EL (cell line): ENCODE measurements around the gene TMEM95.
A peak's percentile ranks its signal among the peaks of the same experiment; 100 is the strongest.

ENCODE experiments used
- DNase-seq: peaks from one replicate; pipeline ENCODE4 v3.0.0-alpha.2; 2016

Gene TMEM95, protein sequence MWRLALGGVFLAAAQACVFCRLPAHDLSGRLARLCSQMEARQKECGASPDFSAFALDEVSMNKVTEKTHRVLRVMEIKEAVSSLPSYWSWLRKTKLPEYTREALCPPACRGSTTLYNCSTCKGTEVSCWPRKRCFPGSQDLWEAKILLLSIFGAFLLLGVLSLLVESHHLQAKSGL

DNA sequence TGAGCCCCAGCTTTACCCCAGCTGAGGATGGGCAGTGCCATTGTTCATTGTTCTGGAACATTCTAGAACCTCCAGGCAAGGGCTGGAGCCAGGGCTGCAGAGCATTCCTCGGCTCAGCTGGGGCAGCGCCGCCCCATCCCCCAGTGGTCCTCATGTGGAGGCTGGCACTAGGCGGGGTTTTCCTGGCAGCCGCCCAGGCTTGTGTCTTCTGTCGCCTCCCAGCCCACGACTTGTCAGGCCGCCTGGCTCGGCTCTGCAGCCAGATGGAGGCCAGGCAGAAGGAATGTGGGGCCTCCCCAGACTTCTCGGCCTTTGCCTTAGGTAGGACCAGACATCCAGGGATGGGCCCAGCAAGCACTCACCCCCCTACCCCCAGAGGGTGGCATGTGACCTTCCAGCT is at the start of gene TMEM95:
Gene TMEM95 (plus strand): TSS at position 104 of the 400 bp plus-strand sequence. CDS start 49 bp downstream, at position 153.
- peak; percentile 65 for DNase-seq

DNA sequence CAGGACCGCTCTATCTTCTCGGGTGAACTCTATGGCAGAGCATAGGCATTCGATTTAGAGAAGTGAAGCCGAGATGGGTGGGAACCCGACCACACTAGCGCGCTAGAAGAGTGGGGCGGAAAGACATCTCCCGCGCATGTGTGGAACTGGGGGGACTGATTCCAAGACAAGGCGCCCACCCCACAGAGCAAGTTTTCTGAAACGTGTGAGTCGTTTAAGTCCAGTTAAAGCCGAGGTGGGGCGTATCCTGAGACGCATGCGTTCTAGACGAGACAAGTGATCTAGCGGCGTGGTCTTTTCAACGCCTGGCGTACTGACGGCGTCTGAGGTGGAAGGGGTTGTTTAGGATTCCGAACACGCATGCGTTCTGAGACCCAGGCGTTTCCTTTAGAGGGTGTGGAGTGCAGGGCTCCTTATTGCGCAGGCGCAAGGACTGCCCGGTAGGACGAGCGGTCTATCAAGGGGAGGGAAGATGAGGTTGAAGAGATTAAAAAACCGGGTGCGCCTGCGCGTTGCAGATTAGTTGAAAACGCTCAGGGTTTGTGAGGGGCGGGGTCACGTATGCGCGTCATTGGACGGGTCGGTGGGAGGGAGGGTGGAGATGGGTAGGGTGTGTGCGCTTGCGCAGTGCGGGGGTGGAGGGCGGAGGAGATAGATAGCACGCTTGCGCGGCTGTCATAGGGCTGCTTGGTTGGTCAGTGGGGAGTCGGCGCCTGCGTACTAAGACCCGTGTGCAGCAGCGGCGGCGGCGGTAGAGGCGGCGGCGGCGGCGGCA is 47.9 kb upstream of the TMEM95 start, which contains the start of gene EIF5A:
Gene EIF5A (plus strand): TSS at position 718 of the 775 bp plus-strand sequence. CDS start 2,008 bp downstream, outside the sequence.
- DNase-seq: peak; percentile 100

DNA sequence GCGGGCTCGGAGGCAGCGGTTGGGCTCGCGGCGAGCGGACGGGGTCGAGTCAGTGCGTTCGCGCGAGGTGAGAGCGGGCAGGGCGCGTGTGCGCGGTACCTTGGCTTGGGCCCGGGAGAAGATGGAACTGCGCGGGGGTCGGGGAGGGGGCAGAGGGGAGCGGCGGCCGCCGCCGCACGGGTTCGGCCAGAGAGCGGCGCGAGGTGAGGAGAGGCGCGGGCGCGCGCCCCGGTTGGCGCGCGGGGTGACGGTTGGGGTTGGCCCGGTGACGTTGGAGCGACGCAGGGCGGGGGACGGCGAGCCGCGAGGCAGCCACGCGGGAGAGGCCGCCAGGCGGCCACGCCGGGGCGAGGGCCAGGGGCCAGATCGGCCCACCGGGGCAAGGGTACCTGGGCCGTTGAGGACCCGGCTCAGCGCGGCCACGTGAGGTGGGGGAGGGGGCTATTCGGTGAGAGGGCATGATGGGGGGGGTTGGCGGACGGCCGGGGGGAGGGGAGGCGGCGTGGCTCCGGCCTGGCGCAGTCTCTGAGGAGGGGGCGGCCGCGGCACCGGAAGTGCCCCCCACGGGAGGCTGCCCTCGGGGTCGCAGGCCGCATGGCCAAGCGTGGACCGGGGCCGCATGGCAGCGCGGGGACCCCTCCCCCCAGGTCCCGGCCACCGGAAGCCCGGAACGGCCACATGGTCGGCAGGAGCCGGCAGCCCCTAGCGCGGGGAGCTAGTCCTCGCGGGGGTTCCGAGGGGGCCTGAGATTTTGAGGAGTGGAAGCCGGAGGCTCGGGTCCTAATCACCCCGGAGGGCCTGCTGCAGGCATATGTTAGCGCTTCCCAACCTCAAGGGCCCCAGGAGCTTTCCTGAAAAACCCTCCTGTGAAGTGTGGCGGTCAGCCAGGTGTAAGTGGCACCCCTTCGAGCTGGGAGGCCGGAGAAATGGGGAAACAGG is 47.0 kb upstream of the TMEM95 start:
- peak; percentile 38 for DNase-seq

DNA sequence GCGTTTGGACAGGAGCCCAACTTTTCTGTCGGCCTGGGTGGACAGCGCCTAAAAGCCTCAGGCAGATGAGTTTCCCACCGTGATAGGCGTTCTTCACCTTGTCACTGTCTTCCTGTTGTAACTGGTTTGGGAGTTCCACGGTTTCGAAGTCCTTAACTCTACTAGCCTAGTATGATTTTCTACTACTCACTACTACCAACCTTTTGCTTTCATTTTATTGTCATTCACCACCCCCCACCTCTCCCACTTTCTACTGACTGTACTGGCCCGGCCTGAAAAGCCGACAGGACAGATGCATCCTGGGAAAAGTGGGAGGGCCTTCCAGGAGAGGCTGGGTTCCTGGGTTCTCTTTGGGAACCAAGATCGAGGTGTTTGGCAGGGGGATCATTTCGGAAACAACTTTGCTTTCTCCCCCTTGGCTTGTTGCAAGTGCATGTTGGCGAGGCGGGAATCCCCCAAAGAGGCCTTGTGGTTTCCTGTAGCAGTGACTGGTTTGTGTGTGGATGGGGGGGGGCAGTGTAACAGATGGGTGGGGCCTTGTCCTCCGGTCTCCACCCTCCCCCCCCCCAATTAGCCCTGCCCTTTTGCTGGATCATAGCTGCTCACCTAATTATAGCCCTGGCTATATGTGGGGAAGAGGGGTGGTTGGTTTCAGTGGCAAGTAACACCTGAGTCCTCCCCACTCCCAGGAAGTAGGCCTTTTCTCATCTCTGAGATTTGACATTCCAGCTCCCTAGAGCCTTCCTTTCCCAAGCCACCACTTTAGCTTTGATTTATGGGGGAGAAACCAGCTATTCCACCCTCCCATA is 46.1 kb upstream of the TMEM95 start:
- peak; percentile 90 for DNase-seq

DNA sequence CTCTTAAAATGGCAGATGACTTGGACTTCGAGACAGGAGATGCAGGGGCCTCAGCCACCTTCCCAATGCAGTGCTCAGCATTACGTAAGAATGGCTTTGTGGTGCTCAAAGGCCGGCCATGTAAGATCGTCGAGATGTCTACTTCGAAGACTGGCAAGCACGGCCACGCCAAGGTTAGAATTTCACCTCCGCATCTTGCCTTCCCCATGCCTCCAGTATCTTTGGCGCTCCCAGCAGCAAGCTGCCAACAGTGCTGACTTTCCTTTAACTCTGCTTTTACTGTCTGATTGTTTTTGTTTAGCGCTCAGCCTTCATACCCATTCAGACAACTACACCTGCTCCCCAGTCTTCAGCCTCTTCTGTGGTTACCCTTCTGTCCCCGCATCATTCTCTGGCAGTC is 45.3 kb upstream of the TMEM95 start:
- no peak for DNase-seq

DNA sequence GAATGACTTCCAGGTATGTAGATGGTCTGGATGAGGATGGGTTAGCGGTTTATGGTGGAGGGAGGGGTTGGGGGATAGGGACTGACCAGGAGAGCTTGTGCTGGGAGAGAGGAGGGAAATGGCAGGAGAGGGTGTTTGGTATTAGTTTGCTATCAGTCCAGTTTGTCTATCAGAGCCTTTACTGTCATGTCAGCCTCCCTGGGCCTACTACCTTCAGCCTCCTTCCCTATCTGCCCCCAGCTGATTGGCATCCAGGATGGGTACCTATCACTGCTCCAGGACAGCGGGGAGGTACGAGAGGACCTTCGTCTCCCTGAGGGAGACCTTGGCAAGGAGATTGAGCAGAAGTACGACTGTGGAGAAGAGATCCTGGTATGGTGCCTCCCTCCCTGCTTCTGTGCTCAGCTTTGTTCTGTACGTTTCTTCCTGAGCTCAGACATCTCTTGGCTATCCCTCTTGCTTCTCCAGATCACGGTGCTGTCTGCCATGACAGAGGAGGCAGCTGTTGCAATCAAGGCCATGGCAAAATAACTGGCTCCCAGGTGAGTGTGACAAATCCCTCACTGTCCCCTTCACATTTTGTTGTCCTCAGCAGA is 43.7 kb upstream of the TMEM95 start:
- DNase-seq: no peak

DNA sequence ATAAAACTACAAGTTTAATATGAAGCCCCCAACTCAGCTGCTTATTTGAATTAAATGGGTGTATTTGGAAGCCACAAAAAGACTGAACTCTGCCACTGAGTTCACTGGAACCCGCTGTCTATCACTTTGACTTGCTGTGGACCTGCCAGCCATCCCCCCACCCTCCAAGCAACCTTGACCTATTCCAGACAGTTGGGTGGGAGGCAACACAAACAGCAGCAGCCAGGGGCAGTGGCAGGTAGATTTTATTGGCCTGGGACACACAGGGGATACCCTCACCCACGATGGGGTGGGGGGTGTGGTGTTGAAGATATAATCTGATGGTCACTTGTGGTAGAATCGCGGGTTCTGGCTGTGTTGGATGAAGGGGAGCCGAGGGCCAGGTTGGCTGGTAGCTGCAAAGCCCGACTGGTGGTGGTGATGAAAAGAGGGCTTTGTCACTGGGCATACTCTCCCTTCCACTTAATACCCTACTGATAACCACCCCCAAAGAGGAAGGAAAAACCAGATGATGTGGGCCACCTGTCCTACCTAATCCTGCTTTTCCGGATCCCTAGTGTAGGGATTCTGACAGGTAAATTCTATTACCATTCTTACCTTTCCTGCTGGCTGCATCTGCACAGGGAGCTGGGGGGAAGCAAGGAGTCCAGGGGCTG is 42.4 kb upstream of the TMEM95 start:
- DNase-seq: no peak

DNA sequence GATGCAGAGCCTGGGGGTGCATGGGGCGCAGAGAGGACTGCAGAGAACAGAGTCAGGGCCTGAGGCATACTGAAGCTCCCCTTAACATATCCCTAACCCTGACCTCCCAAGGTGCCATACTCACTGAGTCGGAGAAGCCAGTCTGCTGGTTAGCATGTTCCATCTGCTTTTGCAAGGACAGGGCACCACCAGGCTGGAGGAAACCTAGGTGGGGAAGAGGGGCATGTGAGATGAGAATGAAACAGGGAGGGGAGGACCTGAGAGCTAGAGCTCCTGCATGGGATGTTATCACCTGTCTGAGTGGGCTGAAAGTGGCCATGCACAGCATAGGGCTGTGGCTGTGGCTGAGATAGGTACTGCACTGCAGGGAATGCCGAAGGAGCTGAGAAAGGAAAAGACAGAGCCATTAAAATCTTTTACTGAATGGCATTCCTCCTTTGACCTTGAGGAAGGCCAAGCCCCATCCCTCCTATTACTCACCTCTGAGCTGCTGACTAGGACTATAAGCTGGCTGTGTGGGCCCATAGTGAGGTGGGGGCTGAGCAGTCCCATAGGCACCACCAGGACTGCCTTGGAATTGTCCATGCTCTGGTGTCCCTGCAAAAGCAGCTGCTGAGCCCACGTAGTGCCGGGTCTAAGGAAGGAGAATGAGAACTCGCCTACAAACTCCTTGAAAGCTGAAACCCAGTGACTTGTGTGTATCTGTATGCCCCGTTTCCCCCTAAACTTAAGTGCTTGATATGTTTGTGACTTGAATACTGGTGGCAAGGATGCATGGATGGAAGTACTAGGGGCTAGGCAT is 41.7 kb upstream of the TMEM95 start:
- DNase-seq: peak; percentile 31

DNA sequence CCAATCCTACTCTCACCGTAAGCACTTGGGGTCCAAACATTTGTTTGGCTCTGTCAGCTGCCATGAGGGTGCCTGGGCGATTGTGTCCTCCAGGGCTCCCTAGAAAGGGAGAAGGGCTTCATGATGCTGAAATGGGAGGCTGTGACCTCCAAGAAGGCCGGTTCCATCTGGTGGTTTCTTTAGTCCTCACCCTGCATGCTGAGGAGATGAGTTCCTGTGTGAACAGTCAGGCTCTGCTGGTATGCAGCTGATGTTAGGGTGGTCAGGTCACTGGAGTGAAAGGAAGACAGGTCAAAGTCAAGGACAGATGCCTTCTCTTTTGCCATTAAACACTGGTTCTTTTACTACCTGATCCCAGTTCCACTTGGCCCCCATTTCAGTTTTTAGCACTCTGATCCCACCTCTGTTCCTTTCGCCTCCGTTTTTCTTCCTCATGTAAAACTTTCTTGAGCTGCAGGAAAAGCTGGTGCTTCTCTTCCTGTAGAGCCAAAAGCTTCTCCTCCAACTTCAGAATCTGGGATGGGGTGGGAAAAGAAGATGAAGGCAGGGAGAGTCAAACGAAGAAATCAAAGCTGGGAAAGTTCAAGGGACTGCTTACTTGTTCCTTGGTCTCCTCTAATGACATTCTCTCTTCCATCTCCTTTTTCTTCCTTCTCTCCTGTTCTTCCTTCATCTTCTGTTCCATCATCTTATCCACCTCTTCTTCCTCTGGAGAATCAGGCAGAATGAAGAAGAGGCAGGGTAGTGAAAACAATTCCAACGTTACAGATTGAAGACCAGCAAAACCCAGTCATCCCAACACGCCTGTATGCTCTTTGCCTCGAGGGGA is 40.9 kb upstream of the TMEM95 start:
- DNase-seq: peak; percentile 62

DNA sequence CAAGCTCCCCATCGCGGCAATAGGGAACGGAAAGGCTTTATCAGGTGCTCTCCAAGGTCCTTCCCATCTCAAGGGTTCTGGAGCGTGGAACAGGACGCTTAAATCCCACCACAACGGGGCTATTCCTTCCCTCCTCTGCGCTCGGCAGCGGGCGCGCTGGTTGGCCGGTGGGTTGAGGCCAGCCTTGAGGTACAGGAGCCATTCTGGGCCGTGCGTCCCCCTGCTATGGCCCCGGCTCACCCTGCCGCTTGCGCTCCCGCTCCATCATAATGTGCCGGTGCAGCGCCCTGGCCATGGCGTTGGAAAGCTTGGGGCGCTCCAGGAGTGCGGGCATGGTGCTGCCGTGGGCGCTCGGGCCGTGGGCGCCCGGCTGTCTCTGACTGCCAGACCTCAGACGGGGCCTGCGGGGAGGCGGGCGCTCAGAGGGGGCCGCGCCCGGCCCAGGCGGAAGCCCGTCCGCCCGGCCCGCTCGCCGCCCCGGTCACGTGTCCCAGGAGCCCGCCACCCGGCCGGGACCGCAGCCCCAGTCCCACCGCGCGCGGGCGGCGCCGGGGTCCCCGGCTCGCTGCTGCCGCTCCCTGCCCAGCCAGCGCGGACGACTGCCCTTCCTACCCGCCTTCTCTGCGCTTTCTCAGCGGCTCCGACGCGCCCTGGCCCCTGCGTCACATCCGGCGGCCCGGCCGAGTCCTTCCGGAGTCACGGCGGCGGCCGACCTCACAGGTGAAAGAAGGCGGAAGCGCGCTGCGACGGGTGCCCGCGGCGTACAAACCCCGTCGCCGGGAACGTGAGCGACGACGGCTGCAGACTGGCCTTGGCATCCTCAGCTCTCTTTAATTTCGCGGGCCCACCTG is 40.0 kb upstream of the TMEM95 start, which contains the start of gene GPS2:
Gene GPS2 (minus strand): TSS at position 642 of the 851 bp plus-strand sequence. CDS start 308 bp downstream, at position 334.
- DNase-seq: peak; percentile 86

DNA sequence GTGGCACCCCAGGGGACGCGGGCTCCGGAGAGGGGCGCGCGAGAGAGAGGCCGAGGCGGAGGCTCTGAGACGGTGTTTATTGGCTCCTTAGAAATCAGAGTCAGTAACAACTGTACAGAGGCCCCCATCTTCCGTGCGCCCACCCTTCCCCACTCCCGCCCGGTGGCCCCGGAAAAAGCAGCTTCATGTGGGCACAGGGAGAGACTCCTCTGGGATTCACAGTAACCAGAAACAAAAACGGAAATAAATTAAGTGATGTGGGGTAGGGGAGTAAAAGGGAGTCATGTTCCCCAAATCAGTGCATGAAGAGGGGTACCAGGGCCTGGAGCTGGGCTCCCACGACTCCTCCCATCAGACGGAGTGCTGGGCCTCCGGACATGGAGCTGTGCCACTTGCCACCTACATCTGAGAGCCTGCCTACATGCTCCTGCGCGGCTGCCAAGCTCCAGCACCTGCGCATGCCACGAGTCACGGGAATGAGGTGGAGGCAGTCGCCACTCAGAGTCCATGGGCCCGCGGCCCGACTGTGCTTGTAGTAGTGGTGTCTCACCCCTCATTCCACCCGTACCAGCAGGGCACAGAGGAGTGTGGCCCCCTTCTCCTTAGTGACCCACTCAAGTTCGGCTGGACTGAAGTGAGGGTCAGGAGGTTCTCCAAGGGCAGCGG is 39.3 kb upstream of the TMEM95 start:
- no peak for DNase-seq

DNA sequence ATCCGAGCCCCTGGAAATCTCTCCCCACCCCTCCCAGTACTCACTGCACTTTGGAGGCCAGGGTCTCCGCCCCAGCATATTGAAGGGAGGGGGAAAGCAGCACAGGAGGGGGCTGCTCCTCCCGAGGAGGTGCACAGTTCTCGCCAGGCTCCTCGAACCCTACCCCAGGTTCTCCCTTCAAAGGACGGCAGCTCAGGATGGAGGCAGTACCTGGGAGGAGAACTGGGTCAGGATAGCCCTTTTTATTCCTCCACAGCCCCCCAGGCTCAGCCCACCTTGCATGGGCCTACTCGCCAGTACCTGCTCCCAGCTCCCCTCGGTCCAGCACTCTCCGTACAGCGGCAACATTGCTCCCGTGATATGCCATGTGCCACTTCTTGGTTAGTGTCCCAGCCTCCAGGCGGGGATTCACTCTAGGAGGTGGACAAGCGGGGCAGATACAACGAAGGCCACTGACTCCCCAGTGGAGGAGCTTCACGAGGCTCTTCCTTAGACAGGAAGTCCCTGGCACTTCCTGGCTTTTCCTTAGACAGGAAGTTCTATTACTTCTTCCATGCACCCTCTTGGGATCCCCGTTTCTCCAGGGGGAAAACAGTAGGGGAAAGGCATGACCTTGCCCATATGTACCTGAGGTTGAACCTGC is 37.7 kb upstream of the TMEM95 start:
- DNase-seq: no peak

DNA sequence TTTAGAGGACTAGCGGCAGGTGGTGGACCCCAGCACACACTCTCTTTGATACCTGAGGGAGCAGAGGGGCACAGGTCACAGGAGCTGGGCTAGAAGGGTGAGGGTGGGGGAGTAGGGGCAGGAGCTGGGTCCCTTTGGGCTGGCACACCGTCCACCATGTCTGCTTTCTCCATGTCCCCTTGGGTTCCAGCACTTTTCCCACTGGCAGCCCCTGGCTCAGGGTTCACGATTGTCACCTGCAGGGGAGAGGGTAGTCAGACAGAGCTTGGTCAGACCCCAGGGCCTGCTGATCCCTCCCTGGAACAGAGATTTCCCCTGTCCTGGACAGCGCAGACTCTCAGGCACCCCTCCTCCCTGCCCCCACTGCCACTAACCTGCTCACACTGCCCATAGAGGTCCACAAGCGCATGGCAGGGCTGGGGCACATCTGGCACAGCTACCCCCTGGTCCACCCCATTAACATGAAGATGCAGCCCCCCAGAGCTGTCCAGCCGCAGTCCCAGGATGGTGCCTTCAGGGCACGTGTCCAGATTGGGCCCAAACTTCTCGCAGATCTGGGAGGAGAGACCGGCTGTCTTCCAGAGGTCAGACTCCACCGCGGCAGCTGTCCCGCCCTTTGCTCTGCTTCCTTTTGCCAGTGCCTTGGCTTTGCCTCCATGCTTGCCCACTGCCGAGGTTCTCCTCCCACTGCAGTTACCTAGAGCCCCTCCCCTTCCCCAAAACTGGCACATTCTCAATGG is 36.7 kb upstream of the TMEM95 start:
- no peak for DNase-seq

DNA sequence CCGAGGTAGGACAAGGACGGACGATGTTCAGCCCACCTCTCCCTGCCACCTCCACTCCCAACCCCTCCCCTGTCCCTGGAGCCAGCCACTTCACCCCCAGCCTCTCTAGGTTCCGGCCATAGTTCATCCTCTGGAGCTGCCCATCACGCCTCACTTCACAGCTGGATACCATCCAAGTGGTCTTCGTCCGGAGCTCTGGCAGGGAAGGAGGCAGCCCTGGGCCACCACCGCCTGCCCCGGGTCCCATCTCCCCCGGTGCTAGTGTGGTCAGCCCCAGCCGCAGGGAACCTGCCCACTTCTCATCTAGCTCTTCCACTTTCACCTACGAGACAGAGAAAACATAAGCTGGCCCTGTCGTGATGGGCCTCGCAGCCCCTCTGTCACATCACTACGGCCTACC is 33.5 kb upstream of the TMEM95 start:
- DNase-seq: no peak

DNA sequence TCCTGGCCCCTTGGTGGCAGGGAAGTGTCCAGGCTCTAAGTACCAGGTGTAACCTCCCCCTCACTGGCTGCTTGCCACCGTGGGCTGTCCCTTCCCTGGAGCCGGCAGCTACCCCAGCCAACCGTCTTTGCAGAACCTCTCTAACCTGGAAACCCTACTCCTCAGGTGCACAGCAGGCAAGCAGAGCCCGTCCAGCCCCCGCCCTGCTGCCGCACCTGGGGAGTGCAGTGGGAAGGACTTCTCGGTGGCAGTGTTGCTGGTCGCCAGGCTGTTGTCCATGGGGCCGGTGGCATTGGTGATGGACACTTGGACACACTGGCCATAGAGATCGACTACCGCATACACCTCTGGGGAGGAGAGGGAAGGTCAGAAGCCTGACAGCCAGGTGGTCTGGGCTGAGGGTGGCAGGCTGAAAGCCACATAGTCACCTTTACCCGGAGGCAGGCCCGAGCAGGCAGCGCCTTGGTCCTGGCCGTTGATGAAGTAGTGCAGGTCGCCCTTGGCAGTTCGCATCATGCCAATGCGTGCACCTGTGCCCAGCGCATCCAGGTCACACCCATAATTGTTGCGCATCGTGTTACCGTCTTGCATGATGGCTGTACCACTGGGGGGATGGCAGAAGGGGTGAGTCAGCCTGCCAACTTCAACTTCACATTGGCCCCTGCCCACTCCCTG is 32.3 kb upstream of the TMEM95 start:
- DNase-seq: no peak
